ENCODE measurements around the gene SUCNR1.
"Not testable (repeated sequence)": the region's sequence is repeated elsewhere in the genome, so short reads cannot be mapped to it uniquely, and the experiment has no call there.

SUCNR1 gene

GRCh38 chr3:151900884-151901643 is 27.6 kb downstream of the SUCNR1 start:
- DNase-seq (ENCODE audit: low read depth): no peak

DNA sequence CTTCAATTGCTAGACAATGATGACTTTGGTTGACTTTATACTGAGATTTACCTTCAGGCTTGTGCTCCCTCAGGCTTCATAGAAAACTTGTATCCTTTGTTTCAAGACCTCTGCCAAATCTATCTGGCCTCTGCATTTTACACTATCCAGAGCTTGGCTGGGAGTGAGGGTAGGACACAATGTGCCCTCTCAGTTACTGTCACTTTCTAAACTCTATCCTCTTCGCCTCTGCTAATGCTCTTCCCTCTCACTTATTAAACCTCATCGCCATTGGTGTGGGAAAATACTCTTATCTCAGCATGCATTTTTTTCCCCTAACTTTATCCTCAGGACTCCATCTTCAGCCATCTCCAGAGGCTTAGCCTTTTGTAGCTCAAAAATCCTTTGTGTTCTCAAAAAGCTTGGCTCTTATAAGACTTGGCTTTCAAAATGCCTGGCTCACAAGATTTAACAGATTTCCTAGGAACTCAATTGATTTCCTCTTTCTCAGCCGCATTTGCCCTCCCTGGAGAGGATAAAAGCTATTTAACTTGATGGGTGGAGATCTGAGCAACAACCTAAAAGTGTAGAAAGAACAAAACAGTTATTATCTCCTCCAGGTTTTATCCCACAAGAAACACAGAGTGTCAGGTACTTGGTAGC is 28.3 kb downstream of the SUCNR1 start:
- no peak for DNase-seq (ENCODE audit: low read depth)

- DNase-seq (ENCODE audit: low read depth): no peak
Measured at GRCh38 chr3:151903501-151903991, 30.1 kb downstream of the SUCNR1 start.

DNA sequence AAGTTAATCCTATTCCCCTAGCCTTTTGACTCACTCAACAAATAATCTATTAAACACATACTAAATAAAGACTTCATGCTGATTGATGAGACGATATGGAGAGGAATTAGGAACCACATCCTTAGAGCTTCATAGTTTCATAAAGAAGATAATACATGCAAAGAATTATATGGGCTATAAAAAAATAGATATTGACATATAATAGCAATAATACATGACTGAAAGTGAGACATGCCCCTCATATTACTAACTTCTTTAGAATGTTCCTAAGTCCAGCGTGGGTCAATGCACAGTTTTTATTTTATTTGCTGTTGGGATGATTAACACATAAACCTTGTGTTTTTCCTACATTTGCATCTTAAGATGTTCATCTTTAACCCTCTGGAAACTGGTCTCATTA is 32.2 kb downstream of the SUCNR1 start:
- no peak for DNase-seq (ENCODE audit: low read depth)

GRCh38 chr3:151906751-151907150 is 33.3 kb downstream of the SUCNR1 start:
- DNase-seq (ENCODE audit: low read depth): no peak

GRCh38 chr3:151908399-151908798 is 35.0 kb downstream of the SUCNR1 start:
- no peak for DNase-seq (ENCODE audit: low read depth)

- no peak for DNase-seq (ENCODE audit: low read depth)
Measured at GRCh38 chr3:151909681-151910405, 36.4 kb downstream of the SUCNR1 start.

- DNase-seq (ENCODE audit: low read depth): no peak
Measured at GRCh38 chr3:151911462-151911861, 38.0 kb downstream of the SUCNR1 start.

DNA sequence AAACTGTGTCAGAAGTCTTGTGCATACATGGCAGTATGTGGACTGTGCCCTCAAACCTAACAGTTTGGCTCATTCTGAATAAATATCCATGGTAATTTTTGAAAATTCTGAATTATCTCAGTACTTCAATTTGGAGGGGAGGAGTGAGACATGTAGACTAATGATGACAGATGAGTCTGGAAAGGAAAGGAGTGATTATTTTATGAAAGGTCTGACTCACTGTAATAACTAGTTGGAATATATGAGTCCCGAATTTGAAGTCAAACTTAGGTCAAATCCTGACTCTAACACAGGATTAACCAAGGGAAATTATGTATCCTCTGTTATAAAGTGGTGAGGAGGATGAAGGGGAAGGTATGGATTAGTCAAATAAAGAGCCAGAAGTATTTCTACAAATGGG is 38.6 kb downstream of the SUCNR1 start:
- DNase-seq (ENCODE audit: low read depth): no peak

DNA sequence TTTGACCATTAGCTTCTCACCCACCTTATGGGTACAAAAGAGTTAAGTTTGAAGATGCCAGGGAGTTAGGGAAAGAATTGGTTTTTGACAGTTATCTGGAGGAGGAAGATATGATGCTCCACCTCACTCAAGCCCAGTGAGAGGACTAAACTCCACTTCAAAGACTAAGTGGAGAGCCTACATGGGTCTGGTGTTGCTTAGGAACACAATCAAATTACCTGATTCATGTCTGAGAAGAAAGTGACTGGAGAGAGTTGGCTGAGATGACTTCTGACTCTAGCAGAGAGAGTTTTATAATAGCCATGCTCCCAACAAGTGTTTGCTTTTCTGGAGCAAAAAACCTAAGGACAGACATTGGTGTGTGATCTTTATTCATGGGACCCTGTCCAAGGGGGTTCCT is 43.3 kb downstream of the SUCNR1 start:
- no peak for DNase-seq (ENCODE audit: low read depth)

DNA sequence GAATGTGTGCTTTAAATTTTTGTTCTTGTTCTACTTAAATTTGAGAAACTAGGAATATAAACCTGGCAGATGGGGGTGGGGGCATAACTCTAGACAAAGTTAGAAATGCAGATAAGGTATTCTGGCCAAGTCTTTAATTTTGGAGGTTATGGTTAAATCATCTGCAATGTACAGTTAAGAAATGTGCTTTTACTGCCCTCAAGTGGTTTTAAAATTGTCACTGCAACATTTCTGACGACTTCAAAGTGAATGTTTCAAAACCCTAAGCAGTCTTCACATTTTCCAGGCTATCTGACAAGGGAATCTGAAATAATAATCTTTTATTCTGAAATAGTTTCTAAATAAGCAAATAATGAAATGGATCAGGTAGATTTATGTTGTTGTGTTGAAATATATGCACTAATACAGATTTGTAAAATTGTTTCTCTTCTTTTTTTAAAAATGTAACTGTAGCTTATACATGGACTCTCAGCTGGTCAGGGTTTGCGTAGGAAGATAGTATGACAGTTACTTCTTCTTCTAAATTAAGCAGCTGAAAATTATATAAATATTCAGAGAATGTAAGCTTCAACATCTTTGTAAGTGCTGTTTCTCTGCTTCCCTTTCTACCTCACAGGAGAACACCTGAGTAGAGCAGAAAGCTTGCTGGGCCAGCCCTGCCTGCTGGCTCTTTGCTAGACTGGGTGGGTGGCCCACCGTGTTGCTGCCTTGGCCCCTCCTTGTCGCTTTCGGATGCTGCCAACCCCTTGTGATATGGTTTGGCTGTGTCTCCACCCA is 45.0 kb downstream of the SUCNR1 start:
- DNase-seq (ENCODE audit: low read depth): no peak

DNA sequence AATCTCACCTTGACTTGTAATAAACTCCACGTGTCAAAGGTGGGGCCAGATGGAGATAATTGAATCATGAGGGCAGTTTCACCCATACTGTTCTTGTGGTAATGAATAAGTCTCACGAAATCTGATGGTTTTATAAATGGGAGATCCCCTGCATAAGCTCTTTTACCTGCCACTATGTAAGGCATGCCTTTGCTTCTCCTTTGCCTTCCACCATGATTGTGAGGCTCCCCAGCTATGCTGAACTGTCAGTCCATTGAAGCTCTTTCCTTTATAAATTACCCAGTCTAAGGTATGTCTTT is 45.5 kb downstream of the SUCNR1 start:
- no peak for DNase-seq (ENCODE audit: low read depth)

DNA sequence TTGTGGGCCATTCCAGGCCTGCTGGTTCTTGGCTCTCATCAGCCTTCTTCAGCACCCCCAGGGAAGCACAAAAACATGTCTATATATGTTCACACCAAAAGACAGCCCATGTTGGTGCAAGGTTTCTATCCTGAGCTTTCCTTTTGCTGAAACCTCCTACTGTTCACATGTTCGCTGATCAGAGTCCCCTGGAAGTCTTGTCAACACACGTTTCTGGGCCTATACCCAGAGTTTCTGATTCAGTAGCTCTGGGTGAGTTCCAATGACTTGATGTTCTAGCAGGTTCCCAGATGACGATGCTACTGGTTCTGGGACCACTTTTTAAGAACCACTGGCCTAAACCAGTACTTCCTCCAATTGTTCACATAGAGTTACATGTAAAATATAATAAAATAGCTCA is 46.0 kb downstream of the SUCNR1 start:
- DNase-seq (ENCODE audit: low read depth): no peak

- no peak for DNase-seq (ENCODE audit: low read depth)
Measured at GRCh38 chr3:151923901-151924300, 50.5 kb downstream of the SUCNR1 start.

- DNase-seq (ENCODE audit: low read depth): no peak
Measured at GRCh38 chr3:151924753-151925152, 51.3 kb downstream of the SUCNR1 start.

DNA sequence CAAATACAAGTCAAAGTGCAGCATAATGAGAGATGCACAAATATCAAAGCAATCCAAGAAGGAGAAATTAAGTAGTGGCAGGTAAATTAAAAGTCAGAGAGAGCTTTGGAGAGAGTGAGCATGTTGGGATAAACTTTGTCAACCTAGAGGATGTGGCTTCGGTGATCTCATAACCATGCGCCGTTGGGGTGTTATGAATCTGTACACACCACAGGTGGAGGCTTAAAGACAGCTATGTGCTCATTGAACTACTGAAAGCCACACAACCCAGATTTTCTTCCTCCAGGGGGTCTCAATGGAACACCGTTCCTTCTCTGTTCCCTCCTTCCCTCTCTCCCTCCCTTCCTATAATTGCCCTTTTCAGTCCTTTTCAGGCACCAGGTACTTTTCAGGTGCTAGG is 52.0 kb downstream of the SUCNR1 start:
- no peak for DNase-seq (ENCODE audit: low read depth)

DNA sequence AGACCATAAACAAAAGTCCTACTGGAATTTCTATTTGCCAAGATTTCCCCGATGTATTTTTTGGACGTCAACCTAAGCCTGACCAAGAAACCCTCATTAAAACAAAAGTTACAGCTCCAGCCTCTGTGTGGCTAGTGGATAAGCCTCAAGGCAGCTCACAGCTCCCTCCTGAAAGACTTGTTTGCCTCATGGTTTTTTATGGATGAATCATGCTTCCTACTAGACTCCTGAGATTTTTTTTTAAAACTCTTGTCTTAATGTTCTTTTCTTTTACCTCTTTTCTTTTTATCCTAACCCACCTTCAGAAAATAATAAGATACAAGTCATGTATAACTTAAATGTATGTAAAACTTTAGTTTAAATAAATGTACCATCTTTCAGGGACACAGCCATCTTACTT is 52.4 kb downstream of the SUCNR1 start:
- DNase-seq (ENCODE audit: low read depth): no peak

- no peak for DNase-seq (ENCODE audit: low read depth)
Measured at GRCh38 chr3:151926956-151927355, 53.5 kb downstream of the SUCNR1 start.

- DNase-seq (ENCODE audit: low read depth): not testable (repeated sequence)
Measured at GRCh38 chr3:151927915-151928525, 54.6 kb downstream of the SUCNR1 start.

GRCh38 chr3:151931171-151931570 is 57.7 kb downstream of the SUCNR1 start:
- no peak for DNase-seq (ENCODE audit: low read depth)

DNA sequence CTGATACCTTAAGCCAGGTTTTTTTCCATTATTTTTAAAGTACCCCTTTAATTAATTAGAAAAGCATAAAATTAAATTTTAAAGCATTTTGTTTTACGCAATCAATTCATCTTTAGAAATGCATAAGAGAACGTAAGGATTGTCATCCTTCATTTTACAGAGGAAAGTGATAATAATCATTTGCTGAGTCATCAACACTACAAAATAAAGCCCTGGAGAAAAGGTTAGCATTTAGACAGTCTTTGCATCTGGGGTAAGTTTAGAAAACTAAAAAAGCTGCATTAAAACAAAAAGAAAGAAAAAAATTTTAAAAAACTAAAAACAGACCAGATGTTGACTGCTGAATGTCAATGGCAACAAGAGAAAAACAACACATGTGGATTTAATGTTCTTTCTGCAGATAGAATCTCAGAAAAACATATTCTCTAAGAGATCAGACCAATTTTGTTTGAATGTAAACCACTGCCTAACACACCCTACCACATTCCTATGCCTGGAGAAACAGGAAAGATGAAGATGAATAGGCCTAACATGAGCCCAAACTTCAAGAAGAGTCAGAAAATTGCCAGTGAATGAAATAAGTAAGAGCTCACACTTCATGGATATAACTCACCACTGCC is 59.9 kb downstream of the SUCNR1 start:
- DNase-seq (ENCODE audit: low read depth): no peak
